GM12872 (cell line): ENCODE data around the gene PLEKHA7.

Source experiments
- TF ChIP-seq, protein P1 (sequence below): IDR thresholded peaks from 3 replicates; pipeline ENCODE4 v1.5.1; 2011; ENCODE audit warnings: low read depth, mild to moderate bottlenecking, low read length, moderate library complexity; ENCODE audit not compliant: insufficient read depth

Gene PLEKHA7

GRCh38 chr11:16883174-16883573 lies 131.0 kb downstream of the PLEKHA7 start:
- TF ChIP-seq, protein P1, sequence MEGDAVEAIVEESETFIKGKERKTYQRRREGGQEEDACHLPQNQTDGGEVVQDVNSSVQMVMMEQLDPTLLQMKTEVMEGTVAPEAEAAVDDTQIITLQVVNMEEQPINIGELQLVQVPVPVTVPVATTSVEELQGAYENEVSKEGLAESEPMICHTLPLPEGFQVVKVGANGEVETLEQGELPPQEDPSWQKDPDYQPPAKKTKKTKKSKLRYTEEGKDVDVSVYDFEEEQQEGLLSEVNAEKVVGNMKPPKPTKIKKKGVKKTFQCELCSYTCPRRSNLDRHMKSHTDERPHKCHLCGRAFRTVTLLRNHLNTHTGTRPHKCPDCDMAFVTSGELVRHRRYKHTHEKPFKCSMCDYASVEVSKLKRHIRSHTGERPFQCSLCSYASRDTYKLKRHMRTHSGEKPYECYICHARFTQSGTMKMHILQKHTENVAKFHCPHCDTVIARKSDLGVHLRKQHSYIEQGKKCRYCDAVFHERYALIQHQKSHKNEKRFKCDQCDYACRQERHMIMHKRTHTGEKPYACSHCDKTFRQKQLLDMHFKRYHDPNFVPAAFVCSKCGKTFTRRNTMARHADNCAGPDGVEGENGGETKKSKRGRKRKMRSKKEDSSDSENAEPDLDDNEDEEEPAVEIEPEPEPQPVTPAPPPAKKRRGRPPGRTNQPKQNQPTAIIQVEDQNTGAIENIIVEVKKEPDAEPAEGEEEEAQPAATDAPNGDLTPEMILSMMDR, result no peak

DNA sequence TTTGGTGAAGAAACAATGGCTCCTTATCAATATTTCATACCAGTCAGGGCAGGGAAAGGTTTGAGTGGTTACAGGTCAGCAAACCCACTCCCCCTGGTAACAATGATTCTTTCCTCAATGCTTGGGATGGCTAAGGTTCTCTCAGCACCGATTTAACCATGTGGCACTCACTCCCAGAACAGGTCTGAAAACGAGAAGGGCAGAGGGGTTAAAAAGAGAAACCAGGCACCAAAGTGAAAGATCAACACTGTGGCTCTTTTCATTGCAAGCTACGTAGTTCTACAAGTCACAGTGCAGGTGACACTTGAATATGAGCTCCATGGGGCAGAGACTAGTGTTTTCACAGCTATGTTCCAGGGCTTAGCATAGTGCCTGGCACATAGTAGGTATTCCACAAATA lies 132.4 kb downstream of the PLEKHA7 start:
- TF ChIP-seq, protein P1, result no peak

GRCh38 chr11:16881074-16881709 lies 133.0 kb downstream of the PLEKHA7 start:
- TF ChIP-seq, protein P1, result peak; percentile 37

- TF ChIP-seq, protein P1, result no peak
Measured at GRCh38 chr11:16880184-16880801, 133.9 kb downstream of the PLEKHA7 start.

DNA sequence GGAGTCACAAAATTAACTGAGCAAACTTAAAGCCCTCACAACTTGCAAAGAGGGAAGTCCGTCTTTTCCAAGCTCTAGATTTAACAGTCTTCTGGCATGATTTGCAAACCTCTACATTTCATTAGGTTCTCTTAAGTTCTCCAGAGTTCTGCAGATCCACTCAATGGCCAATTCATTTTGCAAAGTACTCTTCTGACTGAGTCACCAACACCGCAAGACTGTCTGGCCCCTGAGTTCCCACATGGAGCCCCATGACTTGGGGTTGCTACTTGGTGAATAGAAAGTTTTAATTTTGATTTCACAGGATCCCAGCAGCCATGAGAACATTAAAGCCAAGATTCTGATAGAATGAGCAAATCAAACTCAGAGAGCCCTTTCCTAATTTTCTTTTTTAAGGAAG lies 134.5 kb downstream of the PLEKHA7 start:
- TF ChIP-seq, protein P1, result no peak

DNA sequence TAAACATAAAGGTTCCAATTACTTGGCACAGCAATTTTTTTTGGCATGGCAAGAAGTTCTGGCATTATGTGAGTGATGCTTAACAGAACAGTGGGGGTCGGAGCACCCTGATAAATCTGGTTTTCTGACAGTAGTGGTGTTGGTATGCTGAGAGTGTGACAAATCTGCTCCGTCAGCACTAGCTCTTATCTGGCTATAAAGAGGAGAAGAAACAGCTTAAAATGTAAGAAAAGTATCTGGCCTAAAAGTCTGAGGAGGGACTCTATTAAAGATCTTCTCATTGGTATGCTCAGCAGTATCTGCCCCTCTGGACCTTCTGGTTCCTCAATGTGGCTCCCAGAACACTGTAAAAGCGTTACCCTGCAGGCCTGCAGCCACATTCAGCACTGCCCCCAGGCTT lies 137.4 kb downstream of the PLEKHA7 start:
- TF ChIP-seq, protein P1, result no peak

- TF ChIP-seq, protein P1, result no peak
Measured at GRCh38 chr11:16876053-16876752, 138.0 kb downstream of the PLEKHA7 start.
